ENCODE data around the gene PCCA.
A peak's percentile ranks its signal among the peaks of the same experiment; 100 is the strongest.
"Not testable (repeated sequence)": the region's sequence is repeated elsewhere in the genome, so short reads cannot be mapped to it uniquely, and the experiment has no call there.

The PCCA gene

GRCh38 chr13:100314132-100314910 is 225.4 kb downstream of the PCCA start:
- no peak for DNase-seq

GRCh38 chr13:100315522-100315921 is 226.6 kb downstream of the PCCA start:
- DNase-seq, result no peak

- DNase-seq, result not testable (repeated sequence)
These were observed 229.6 kb downstream of the PCCA start for GRCh38 chr13:100318473-100318872.

- DNase-seq, result no peak
These were observed 235.0 kb downstream of the PCCA start for GRCh38 chr13:100323937-100324336.

- DNase-seq, result no peak
These were observed 241.8 kb downstream of the PCCA start for GRCh38 chr13:100330662-100331061.

- no peak for DNase-seq
These were observed 244.2 kb downstream of the PCCA start for GRCh38 chr13:100333141-100333540.

- no peak for DNase-seq
These were observed 245.3 kb downstream of the PCCA start for GRCh38 chr13:100334214-100334613.

GRCh38 chr13:100336795-100337516 is 248.1 kb downstream of the PCCA start:
- no peak for DNase-seq

GRCh38 chr13:100338275-100338674 is 249.4 kb downstream of the PCCA start:
- no peak for DNase-seq

GRCh38 chr13:100339411-100339940 is 250.6 kb downstream of the PCCA start:
- no peak for DNase-seq

- no peak for DNase-seq
These were observed 252.0 kb downstream of the PCCA start for GRCh38 chr13:100340865-100341264.

- DNase-seq, result no peak
These were observed 252.4 kb downstream of the PCCA start for GRCh38 chr13:100341327-100341726.

- DNase-seq, result no peak
These were observed 255.7 kb downstream of the PCCA start for GRCh38 chr13:100344544-100344943.

- peak; percentile 32 to 43 for DNase-seq
These were observed 259.1 kb downstream of the PCCA start for GRCh38 chr13:100347968-100348367.

GRCh38 chr13:100349594-100349993 is 260.7 kb downstream of the PCCA start:
- DNase-seq, result peak; percentile 17 to 52

GRCh38 chr13:100350601-100351000 is 261.7 kb downstream of the PCCA start:
- peak; percentile 66 to 74 for DNase-seq

GRCh38 chr13:100356426-100356825 is 267.5 kb downstream of the PCCA start:
- DNase-seq, result no peak

- no peak for DNase-seq
These were observed 268.0 kb downstream of the PCCA start for GRCh38 chr13:100356889-100357288.

GRCh38 chr13:100357764-100358163 is 268.9 kb downstream of the PCCA start:
- no peak for DNase-seq

- no peak for DNase-seq
These were observed 272.6 kb downstream of the PCCA start for GRCh38 chr13:100361504-100361903.

- no peak for DNase-seq
These were observed 273.5 kb downstream of the PCCA start for GRCh38 chr13:100362371-100362770.

- DNase-seq, result no peak
These were observed 273.9 kb downstream of the PCCA start for GRCh38 chr13:100362781-100363180.

GRCh38 chr13:100363285-100363711 is 274.4 kb downstream of the PCCA start:
- peak in 1 of 2 experiments; percentile 61 for DNase-seq

GRCh38 chr13:100363874-100364273 is 275.0 kb downstream of the PCCA start:
- peak; percentile 66 to 84 for DNase-seq
